Measurements from ENCODE around the gene CECR2.
A peak's percentile ranks its signal among the peaks of the same experiment; 100 is the strongest.

CECR2 gene

DNA sequence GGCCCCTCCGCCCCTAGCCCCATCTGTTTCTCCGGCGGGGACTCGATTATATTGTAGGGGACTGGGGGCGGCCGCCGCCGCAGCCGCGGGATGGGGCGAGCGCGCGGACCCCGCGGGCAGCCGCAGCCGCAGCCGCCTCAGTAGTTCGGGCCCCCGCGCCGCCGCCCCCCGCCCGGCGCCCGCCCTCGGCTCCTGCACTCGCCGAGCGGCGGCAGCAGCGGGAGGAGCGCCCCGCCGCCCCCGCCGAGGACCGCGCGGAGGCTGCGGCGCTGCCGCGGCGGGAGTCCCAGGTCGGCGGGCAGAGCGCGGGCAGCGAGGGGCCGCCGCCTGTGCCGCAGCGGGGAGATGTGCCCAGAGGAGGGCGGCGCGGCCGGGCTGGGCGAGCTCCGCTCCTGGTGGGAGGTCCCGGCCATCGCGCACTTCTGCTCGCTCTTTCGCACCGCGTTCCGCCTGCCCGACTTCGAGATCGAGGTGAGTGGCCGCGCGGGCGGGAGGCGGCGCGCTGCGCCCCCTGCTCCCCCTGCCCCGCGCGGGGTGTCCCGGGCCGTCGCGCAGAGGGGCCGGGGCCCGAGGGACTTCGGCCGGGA lies at the start of gene CECR2:
TSS of gene CECR2 (plus strand) at position 22 of the 587 bp plus-strand sequence. CDS start at position 346, 324 bp downstream.
- peaks cover 35% of the 10 kb centered on the region for H3K27me3 Mint-ChIP-seq
- H3K4me1 Mint-ChIP-seq (ENCODE audit: low read depth) = peaks cover 28% of the 10 kb centered on the region
- H3K36me3 Mint-ChIP-seq = no peaks in the 10 kb centered on the region
- H3K9me3 Mint-ChIP-seq (ENCODE audit: low read depth) = no peaks in the 10 kb centered on the region
- peak within 1 kb of the TSS; percentile 78 for H3K4me3 Mint-ChIP-seq
- peak within 1 kb of the TSS; percentile 58 for H3K27ac Mint-ChIP-seq

GRCh38 chr22:17319546-17319945 lies 49.7 kb upstream of the CECR2 start:
- no peaks in the 10 kb centered on the region for H3K27me3 Mint-ChIP-seq
- H3K9me3 Mint-ChIP-seq (ENCODE audit: low read depth) = no peaks in the 10 kb centered on the region
- peaks cover 3% of the 10 kb centered on the region for H3K36me3 Mint-ChIP-seq
- no peak overlapping the region for H3K4me3 Mint-ChIP-seq
- no peak overlapping the region for H3K27ac Mint-ChIP-seq
- no peaks in the 10 kb centered on the region for H3K4me1 Mint-ChIP-seq (ENCODE audit: low read depth)

DNA sequence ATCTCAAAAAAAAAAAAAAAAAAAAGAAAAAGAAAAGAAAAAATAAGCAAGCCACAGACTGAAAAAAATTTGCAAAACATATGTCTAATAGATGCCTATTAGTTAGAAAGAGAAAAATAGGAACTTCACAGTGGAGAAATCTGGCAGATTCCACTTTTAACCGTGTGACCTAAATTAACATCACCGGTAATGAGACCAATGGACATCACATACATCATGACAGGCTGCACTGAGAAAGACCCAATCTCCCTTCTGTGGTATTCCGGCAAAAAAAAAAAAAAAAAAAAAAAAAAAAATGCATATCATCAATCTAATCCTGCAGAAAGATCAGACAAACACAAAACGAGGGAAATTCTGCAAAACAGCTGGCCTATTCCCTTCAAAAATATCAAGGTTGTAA lies 46.7 kb upstream of the CECR2 start:
- Mint-ChIP-seq H3K36me3 (peaks cover 3% of the 10 kb centered on the region), H3K27ac (no peak overlapping the region), H3K27me3 (no peaks in the 10 kb centered on the region), H3K4me1 (ENCODE audit: low read depth) (no peaks in the 10 kb centered on the region), H3K4me3 (no peak overlapping the region), H3K9me3 (ENCODE audit: low read depth) (no peaks in the 10 kb centered on the region)

DNA sequence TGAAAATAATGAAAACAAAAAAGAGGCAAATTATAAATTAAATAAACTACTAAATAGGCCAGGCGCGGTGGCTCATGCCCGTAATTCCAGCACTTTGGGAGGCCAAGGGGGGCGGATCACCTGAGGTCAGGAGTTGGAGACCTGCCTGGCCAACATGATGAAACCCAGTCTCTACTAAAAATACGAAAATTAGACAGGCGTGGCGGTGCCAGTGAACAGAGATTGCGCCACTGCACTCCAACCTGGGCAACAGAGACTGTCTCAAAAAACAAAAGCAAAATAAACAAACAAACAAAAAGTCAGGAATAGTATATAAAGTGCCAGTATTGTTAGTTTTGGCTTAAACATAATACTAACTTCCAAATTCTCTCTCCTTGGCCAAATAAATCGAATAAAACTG lies 37.6 kb upstream of the CECR2 start:
- Mint-ChIP-seq H3K27me3 (no peaks in the 10 kb centered on the region), H3K27ac (no peak overlapping the region), H3K4me1 (ENCODE audit: low read depth) (no peaks in the 10 kb centered on the region), H3K36me3 (no peaks in the 10 kb centered on the region), H3K4me3 (no peak overlapping the region), H3K9me3 (ENCODE audit: low read depth) (no peaks in the 10 kb centered on the region)

DNA sequence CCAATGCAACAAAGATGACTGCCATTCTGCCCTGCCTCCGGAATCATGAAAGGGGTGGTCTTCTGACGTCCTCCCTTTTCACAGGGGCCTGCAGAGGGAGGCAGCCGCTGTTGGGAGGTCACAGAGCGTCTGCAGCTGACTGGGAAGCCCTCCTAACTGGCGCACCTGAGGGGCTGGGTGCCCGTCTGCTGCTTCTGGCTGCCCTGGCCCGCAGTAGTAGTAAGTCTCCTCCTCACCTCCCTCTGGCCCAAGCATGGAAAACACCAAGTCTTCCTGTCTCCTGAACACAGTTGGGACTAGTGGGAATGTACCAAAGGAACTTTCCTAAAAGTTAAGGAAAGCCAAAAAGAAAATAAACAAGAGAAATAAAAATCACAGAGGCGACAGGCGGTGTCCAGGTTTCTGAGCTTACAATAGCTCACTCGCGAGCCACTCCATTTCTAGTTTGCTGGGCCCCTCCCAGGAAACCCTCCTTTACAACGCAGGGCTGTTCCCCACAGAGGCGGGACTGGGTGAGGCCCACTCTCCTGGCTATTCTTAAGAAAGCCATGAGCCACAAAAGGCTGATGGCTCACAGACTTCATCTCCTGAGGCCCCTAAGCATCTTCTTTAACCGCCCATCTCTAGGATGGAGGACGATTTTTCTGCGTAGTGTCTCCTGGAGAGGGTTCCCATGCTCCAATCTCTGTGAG lies 37.0 kb upstream of the CECR2 start:
- H3K4me3 Mint-ChIP-seq = no peak overlapping the region
- H3K4me1 Mint-ChIP-seq (ENCODE audit: low read depth) = no peaks in the 10 kb centered on the region
- H3K27ac Mint-ChIP-seq = no peak overlapping the region
- H3K36me3 Mint-ChIP-seq = no peaks in the 10 kb centered on the region
- no peaks in the 10 kb centered on the region for H3K27me3 Mint-ChIP-seq
- no peaks in the 10 kb centered on the region for H3K9me3 Mint-ChIP-seq (ENCODE audit: low read depth)

- Mint-ChIP-seq H3K4me1 (ENCODE audit: low read depth) (no peaks in the 10 kb centered on the region), H3K36me3 (no peaks in the 10 kb centered on the region), H3K27ac (no peak overlapping the region), H3K27me3 (no peaks in the 10 kb centered on the region), H3K9me3 (ENCODE audit: low read depth) (no peaks in the 10 kb centered on the region), H3K4me3 (no peak overlapping the region)
Measured at GRCh38 chr22:17334059-17334458, 35.2 kb upstream of the CECR2 start.

- no peaks in the 10 kb centered on the region for H3K9me3 Mint-ChIP-seq (ENCODE audit: low read depth)
- H3K4me3 Mint-ChIP-seq = no peak overlapping the region
Measured at GRCh38 chr22:17334983-17335382, 34.3 kb upstream of the CECR2 start.

DNA sequence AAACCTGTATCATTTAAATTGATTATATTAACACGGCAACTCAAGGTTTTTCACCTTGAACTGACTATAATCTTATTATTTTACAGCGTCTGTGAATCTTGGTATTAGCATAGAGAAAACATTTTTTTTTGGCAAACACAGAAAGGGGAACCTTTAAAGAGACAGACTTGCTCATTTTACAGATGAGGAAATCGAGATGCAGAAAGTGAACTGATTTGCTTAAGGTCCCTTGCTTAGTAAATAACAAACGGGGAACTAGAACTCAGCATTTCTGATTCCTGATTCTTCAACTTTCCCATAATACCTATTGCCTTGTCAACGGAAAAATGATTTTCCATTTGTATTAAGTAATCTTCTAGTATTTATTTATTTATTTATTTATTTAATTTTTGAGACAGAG lies 33.2 kb upstream of the CECR2 start:
- H3K4me3 Mint-ChIP-seq = no peak overlapping the region
- no peaks in the 10 kb centered on the region for H3K36me3 Mint-ChIP-seq
- H3K27ac Mint-ChIP-seq = no peak overlapping the region
- H3K27me3 Mint-ChIP-seq = no peaks in the 10 kb centered on the region
- no peaks in the 10 kb centered on the region for H3K9me3 Mint-ChIP-seq (ENCODE audit: low read depth)
- no peaks in the 10 kb centered on the region for H3K4me1 Mint-ChIP-seq (ENCODE audit: low read depth)

More at GRCh38 chr22:17334983-17335382, 34.3 kb upstream of the CECR2 start:
- Mint-ChIP-seq H3K27me3 (no peaks in the 10 kb centered on the region), H3K27ac (no peak overlapping the region), H3K36me3 (no peaks in the 10 kb centered on the region), H3K4me1 (ENCODE audit: low read depth) (no peaks in the 10 kb centered on the region)

GRCh38 chr22:17337639-17338038 lies 31.6 kb upstream of the CECR2 start:
- Mint-ChIP-seq H3K36me3 (no peaks in the 10 kb centered on the region), H3K4me3 (no peak overlapping the region), H3K27me3 (no peaks in the 10 kb centered on the region), H3K4me1 (ENCODE audit: low read depth) (no peaks in the 10 kb centered on the region), H3K27ac (no peak overlapping the region), H3K9me3 (ENCODE audit: low read depth) (no peaks in the 10 kb centered on the region)

DNA sequence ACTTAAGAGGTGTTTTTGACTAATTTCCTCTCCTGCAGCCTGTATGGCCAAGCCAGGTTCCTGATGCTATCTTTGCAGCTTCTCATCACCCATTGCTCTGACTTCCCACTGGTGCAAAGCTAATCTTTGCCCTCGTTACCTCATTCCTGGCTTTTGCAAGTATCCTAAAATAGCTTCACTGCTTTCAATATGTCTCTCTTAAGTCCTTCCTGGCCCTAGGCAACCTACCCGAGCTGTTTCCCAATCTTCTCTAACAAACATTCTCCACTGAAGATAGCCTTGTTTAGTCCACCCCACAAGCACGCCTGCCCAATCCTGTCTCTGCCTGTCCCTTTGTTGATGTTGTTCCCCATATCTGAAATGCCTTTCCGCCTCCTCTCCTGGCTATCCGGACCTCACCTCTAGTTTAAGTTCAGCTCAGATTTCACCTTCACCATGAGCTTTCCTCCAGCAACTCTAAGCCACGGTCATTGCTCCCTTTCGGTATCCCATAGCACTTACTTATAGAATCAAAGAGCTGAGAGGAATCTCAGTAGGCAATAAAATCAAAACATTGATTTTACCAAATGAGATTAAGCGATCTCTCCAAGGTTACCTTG lies 30.1 kb upstream of the CECR2 start:
- Mint-ChIP-seq H3K4me3 (no peak overlapping the region), H3K27me3 (no peaks in the 10 kb centered on the region), H3K9me3 (ENCODE audit: low read depth) (no peaks in the 10 kb centered on the region), H3K36me3 (no peaks in the 10 kb centered on the region), H3K4me1 (ENCODE audit: low read depth) (no peaks in the 10 kb centered on the region), H3K27ac (no peak overlapping the region)

DNA sequence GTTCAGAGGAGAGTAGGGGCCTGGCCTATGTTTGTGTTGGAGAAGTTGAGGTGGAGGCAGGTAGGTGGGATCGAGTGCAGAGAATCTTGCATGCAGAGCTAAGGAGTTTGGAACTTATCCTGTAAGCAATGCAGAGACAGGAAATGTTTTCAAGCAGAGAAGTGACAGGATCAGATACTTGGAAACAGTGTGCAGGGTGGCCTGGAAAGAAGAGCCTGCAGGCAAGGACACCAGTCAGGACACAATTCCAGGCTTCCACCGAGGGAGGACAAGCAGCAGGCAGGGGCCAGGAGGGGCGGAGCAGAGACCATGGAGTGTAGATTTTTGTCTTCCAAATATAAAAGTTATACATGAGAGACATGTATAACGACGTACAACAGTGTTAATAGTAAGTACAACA lies 26.9 kb upstream of the CECR2 start:
- Mint-ChIP-seq H3K4me3 (no peak overlapping the region), H3K9me3 (ENCODE audit: low read depth) (no peaks in the 10 kb centered on the region), H3K27ac (no peak overlapping the region), H3K4me1 (ENCODE audit: low read depth) (no peaks in the 10 kb centered on the region), H3K27me3 (no peaks in the 10 kb centered on the region), H3K36me3 (no peaks in the 10 kb centered on the region)

GRCh38 chr22:17343766-17344165 lies 25.5 kb upstream of the CECR2 start:
- Mint-ChIP-seq H3K4me1 (ENCODE audit: low read depth) (no peaks in the 10 kb centered on the region), H3K27ac (no peak overlapping the region), H3K4me3 (no peak overlapping the region)

GRCh38 chr22:17346578-17346977 lies 22.7 kb upstream of the CECR2 start:
- Mint-ChIP-seq H3K27ac (no peak overlapping the region), H3K9me3 (ENCODE audit: low read depth) (no peaks in the 10 kb centered on the region), H3K27me3 (peaks cover 6% of the 10 kb centered on the region), H3K36me3 (no peaks in the 10 kb centered on the region), H3K4me3 (no peak overlapping the region), H3K4me1 (ENCODE audit: low read depth) (no peaks in the 10 kb centered on the region)

More at GRCh38 chr22:17343766-17344165, 25.5 kb upstream of the CECR2 start:
- Mint-ChIP-seq H3K9me3 (ENCODE audit: low read depth) (no peaks in the 10 kb centered on the region), H3K36me3 (no peaks in the 10 kb centered on the region), H3K27me3 (peaks cover 2% of the 10 kb centered on the region)

- H3K27me3 Mint-ChIP-seq = peaks cover 6% of the 10 kb centered on the region
- no peaks in the 10 kb centered on the region for H3K4me1 Mint-ChIP-seq (ENCODE audit: low read depth)
- no peaks in the 10 kb centered on the region for H3K36me3 Mint-ChIP-seq
- no peak overlapping the region for H3K4me3 Mint-ChIP-seq
- no peak overlapping the region for H3K27ac Mint-ChIP-seq
- H3K9me3 Mint-ChIP-seq (ENCODE audit: low read depth) = no peaks in the 10 kb centered on the region
Measured at GRCh38 chr22:17347724-17348123, 21.5 kb upstream of the CECR2 start.

DNA sequence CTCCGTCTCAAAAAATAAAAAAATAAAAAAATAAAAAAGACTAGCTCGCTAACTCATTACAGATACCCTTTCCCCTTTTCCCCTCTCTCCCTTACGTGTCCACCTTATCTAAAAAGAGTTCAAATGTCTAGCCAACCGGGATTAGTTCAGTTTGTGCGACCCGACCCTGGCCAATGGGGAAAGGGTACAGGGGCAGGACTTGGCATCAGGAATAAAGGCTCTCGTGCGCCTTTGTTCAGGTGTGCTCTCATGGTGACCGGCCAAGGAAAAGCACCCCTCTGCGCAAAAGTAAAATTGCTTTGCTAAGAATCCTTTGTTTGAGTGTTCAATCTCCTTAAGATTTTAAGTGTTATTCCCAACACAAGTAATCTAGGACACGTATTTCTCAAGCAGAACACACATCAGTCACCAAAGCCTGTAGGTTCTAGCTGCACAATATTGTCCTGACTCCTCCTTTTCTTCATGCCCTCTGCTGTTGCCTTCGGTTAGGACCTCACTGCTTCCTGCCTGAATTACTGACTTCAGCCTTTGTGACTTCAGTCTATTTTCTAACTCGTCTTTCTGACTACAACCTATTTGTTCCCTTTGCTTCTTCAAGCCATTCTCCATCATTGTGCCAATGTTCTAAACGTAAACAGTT lies 20.7 kb upstream of the CECR2 start:
- Mint-ChIP-seq H3K9me3 (ENCODE audit: low read depth) (no peaks in the 10 kb centered on the region), H3K27ac (no peak overlapping the region), H3K36me3 (no peaks in the 10 kb centered on the region), H3K27me3 (peaks cover 6% of the 10 kb centered on the region), H3K4me3 (no peak overlapping the region), H3K4me1 (ENCODE audit: low read depth) (no peaks in the 10 kb centered on the region)
